ENCODE results near the gene ZNF785.

The ZNF785 gene

DNA sequence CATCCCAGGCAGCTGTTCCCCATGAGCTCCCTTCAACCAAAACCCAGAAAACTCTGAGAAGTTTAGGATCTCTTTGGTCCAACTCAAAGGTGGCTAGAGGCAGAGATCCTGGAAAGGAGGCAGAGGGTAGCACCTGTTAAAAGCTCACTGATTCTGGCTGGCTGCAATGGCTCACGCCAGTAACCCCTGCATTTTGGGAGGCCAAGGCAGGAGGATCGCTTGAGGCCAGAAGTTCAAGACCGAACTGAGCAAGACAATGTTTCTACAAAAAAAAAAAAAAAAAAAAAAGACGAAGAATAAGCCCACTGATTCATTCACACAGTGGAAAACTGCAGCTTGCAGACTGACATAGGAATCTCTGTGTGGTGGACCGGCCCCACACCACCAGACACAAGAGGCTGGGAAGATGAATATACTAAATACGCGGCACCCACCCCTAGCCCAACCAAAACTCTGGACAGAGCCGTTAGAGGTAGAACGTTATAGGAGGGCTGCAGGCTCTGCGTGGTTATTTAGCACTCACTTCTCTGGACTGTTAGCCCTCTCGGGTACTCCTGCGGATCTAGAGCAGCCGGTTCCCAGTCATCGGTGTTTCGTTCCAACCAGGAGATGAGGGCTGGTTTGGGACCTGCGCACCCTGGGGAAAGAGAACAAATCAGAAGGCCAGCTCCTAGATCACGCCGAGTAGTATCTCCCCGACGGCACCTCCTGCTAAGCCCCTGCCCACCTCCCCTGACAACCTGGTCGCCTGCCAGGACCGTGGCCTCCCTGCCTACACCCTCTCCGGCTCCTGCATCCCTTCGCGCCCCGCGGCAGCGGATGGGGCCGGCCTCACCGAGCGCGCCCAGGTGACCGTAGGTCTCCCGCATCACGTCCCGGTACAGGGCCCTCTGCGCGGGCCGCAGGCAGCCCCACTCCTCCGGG lies 23.8 kb upstream of the ZNF785 start:
- peaks cover 40% of the 10 kb centered on the region for H3K36me3 ChIP-seq (ENCODE audit: insufficient read depth, insufficient read length, low read length)
- no peaks in the 10 kb centered on the region for H3K27me3 ChIP-seq (ENCODE audit: insufficient read depth, insufficient read length)
- peak overlapping the region; percentile 95 for H3K9ac ChIP-seq (ENCODE audit: insufficient read length, low read depth)
- TF ChIP-seq ZNF274 (IDR thresholded peaks at IDR 0.05; ENCODE audit: low read depth, low read length): no peak
- TF ChIP-seq YY1 (IDR thresholded peaks at IDR 0.05; ENCODE audit: insufficient read depth, insufficient read length): no peak
- no peak for TF ChIP-seq SUZ12 (IDR thresholded peaks at IDR 0.05; ENCODE audit: extremely low read depth, insufficient read depth, insufficient read length)
- peak overlapping the region; percentile 95 for H3K4me3 ChIP-seq (ENCODE audit: insufficient read length, low read depth)
- H3K9me3 ChIP-seq (ENCODE audit: insufficient read depth, low read length): no peaks in the 10 kb centered on the region
- no peak for DNase-seq (ENCODE audit: low read depth, low spot score)
- peaks cover 2% of the 10 kb centered on the region for H3K4me1 ChIP-seq (ENCODE audit: insufficient read depth, insufficient read length)

DNA sequence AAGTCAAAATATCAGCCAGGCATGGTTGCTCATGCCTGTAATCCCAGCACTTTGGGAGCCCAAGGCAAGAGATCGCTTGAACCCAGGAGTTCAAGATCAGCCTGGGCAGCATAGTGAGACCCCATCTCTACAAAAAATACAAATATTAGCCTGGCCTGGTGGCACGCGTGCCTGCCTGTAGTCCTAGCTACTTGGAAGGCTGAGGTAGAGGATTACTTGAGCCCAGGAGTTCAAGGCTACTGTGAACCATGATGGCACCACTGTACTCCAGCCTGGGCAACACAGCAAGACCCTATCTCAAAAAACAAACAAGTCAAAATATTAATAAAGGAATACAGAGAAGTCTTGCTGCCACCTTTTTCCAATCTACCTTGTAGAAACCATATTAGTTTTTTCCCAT lies 20.5 kb upstream of the ZNF785 start:
- no peak for TF ChIP-seq ZNF274 (IDR thresholded peaks at IDR 0.05; ENCODE audit: low read depth, low read length)
- no peak for TF ChIP-seq YY1 (IDR thresholded peaks at IDR 0.05; ENCODE audit: insufficient read depth, insufficient read length)
- no peak for TF ChIP-seq SUZ12 (IDR thresholded peaks at IDR 0.05; ENCODE audit: extremely low read depth, insufficient read depth, insufficient read length)
- no peak overlapping the region for H3K9ac ChIP-seq (ENCODE audit: insufficient read length, low read depth)
- peaks cover 54% of the 10 kb centered on the region for H3K36me3 ChIP-seq (ENCODE audit: insufficient read depth, insufficient read length, low read length)
- DNase-seq (ENCODE audit: low read depth, low spot score): no peak
- no peaks in the 10 kb centered on the region for H3K27me3 ChIP-seq (ENCODE audit: insufficient read depth, insufficient read length)
- H3K4me1 ChIP-seq (ENCODE audit: insufficient read depth, insufficient read length): peaks cover 2% of the 10 kb centered on the region
- no peaks in the 10 kb centered on the region for H3K9me3 ChIP-seq (ENCODE audit: insufficient read depth, low read length)
- no peak overlapping the region for H3K4me3 ChIP-seq (ENCODE audit: insufficient read length, low read depth)

DNA sequence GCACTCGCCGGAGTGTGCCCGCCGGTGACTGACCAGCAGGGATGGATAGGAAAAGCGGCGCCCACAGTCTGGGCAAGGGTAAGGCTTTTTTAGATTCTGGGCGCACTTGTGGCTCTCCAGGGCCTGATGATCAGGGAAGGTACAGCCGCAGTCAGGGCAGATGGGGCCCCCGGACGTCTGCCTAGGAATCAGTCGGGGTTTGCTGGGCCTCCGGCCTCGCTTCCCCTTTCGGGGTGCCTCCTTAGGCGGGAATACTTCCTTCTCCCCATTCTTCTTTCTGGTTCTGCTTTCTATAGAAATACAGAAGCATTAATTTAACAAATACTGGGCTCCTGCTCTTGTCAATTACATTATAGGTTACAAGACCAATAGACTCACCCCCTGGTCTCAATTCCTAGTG lies 19.7 kb upstream of the ZNF785 start:
- Histone ChIP-seq H3K4me1 (ENCODE audit: insufficient read depth, insufficient read length) (peaks cover 2% of the 10 kb centered on the region), H3K4me3 (ENCODE audit: insufficient read length, low read depth) (no peak overlapping the region), H3K27me3 (ENCODE audit: insufficient read depth, insufficient read length) (no peaks in the 10 kb centered on the region), H3K9ac (ENCODE audit: insufficient read length, low read depth) (no peak overlapping the region), H3K9me3 (ENCODE audit: insufficient read depth, low read length) (no peaks in the 10 kb centered on the region), H3K36me3 (ENCODE audit: insufficient read depth, insufficient read length, low read length) (peaks cover 54% of the 10 kb centered on the region)
- no peak for DNase-seq (ENCODE audit: low read depth, low spot score)
- TF ChIP-seq ZNF274 (IDR thresholded peaks at IDR 0.05; ENCODE audit: low read depth, low read length) (no peak), YY1 (IDR thresholded peaks at IDR 0.05; ENCODE audit: insufficient read depth, insufficient read length) (no peak), SUZ12 (IDR thresholded peaks at IDR 0.05; ENCODE audit: extremely low read depth, insufficient read depth, insufficient read length) (no peak)

DNA sequence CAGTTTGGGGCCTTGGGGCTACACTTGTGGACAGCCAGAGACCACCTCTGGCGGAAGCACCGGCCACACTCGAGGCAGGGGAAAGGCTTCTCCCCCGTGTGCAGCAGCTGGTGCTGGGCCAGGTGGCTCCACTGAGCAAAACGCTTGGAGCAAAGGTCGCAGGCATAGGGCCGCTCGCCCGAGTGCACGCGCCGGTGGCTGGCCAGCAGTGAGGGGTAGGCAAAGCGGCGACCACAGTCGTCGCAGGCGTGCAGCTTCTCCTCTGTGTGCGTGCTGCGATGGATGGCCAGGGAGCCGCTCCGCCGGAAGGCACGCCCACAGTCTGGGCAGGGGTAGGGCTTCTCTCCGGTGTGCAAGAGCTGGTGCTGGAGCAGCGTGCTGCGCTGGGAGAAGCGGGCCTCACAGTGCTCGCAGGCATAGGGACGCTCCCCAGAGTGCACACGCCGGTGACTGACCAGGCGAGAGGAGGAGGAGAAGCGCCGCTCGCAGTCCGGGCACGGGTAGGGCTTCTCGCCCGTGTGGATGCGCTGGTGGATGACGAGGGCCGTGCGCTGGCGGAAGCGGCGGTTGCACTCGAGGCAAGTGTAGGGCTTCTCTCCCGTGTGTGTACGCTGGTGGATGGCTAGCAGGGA lies 18.9 kb upstream of the ZNF785 start:
- DNase-seq (ENCODE audit: low read depth, low spot score): no peak
- no peaks in the 10 kb centered on the region for H3K9me3 ChIP-seq (ENCODE audit: insufficient read depth, low read length)
- no peaks in the 10 kb centered on the region for H3K27me3 ChIP-seq (ENCODE audit: insufficient read depth, insufficient read length)
- H3K9ac ChIP-seq (ENCODE audit: insufficient read length, low read depth): no peak overlapping the region
- no peak for TF ChIP-seq YY1 (IDR thresholded peaks at IDR 0.05; ENCODE audit: insufficient read depth, insufficient read length)
- no peak for TF ChIP-seq ZNF274 (IDR thresholded peaks at IDR 0.05; ENCODE audit: low read depth, low read length)
- no peak for TF ChIP-seq SUZ12 (IDR thresholded peaks at IDR 0.05; ENCODE audit: extremely low read depth, insufficient read depth, insufficient read length)
- peaks cover 54% of the 10 kb centered on the region for H3K36me3 ChIP-seq (ENCODE audit: insufficient read depth, insufficient read length, low read length)
- H3K4me1 ChIP-seq (ENCODE audit: insufficient read depth, insufficient read length): peaks cover 2% of the 10 kb centered on the region
- no peak overlapping the region for H3K4me3 ChIP-seq (ENCODE audit: insufficient read length, low read depth)

DNA sequence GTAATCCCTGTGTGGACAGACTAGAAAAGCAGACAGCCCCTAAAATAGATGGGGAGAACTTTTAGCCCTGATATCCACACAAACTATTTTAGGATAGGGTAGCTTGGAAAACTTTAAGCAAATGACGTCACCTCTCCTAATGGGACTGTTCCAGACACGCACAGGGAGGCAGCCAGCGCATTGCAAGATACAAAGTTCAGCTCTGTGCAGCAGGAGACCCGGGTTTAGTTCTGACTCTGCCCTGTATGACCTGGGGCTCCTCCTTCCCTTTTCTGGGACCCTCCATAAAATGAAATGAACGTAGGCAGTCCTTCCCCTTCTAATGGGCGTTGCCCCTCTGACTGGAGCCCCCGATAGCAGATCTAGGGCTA lies 18.4 kb upstream of the ZNF785 start:
- no peak for DNase-seq (ENCODE audit: low read depth, low spot score)
- peaks cover 1% of the 10 kb centered on the region for H3K4me1 ChIP-seq (ENCODE audit: insufficient read depth, insufficient read length)
- no peaks in the 10 kb centered on the region for H3K27me3 ChIP-seq (ENCODE audit: insufficient read depth, insufficient read length)
- TF ChIP-seq SUZ12 (IDR thresholded peaks at IDR 0.05; ENCODE audit: extremely low read depth, insufficient read depth, insufficient read length): no peak
- no peak for TF ChIP-seq ZNF274 (IDR thresholded peaks at IDR 0.05; ENCODE audit: low read depth, low read length)
- no peak overlapping the region for H3K4me3 ChIP-seq (ENCODE audit: insufficient read length, low read depth)
- H3K9me3 ChIP-seq (ENCODE audit: insufficient read depth, low read length): no peaks in the 10 kb centered on the region
- H3K36me3 ChIP-seq (ENCODE audit: insufficient read depth, insufficient read length, low read length): peaks cover 54% of the 10 kb centered on the region
- no peak overlapping the region for H3K9ac ChIP-seq (ENCODE audit: insufficient read length, low read depth)

DNA sequence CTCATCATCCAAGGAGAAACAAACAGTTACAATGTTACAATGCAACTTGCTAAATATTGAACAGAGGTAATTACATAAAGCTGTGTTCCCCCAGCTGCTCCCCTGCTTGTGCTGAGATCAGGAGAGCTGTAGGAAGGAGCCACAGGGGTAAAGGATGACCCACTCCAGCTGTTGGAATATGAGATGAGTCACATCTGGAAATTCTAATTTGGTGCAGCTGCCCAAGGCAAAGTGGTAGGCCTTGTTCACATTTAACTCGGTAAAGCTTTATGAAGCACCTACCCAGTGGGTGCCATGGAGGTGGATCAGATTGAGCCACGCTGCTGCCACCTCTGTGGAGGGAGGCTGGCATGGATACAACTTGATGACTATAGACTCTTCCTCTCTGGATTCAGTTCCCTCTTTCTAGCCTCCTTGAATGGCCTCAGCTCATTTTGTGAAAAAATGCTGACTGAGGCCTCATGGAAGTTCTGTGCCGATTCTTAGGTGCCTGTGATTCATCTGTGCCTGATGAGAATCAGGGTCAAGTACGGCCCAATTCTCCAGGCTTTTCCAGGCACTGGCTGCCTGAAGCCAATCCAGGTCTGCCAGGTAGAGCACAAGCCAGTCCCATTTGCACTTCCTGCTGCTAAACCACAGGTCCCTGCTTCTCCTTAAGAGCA lies 17.2 kb upstream of the ZNF785 start:
- no peak for TF ChIP-seq ZNF274 (IDR thresholded peaks at IDR 0.05; ENCODE audit: low read depth, low read length)
- no peak for TF ChIP-seq YY1 (IDR thresholded peaks at IDR 0.05; ENCODE audit: insufficient read depth, insufficient read length)
- no peak for TF ChIP-seq SUZ12 (IDR thresholded peaks at IDR 0.05; ENCODE audit: extremely low read depth, insufficient read depth, insufficient read length)
- Histone ChIP-seq H3K9me3 (ENCODE audit: insufficient read depth, low read length) (no peaks in the 10 kb centered on the region), H3K27me3 (ENCODE audit: insufficient read depth, insufficient read length) (no peaks in the 10 kb centered on the region), H3K9ac (ENCODE audit: insufficient read length, low read depth) (no peak overlapping the region), H3K36me3 (ENCODE audit: insufficient read depth, insufficient read length, low read length) (peaks cover 45% of the 10 kb centered on the region), H3K4me3 (ENCODE audit: insufficient read length, low read depth) (no peak overlapping the region), H3K4me1 (ENCODE audit: insufficient read depth, insufficient read length) (no peaks in the 10 kb centered on the region)
- DNase-seq (ENCODE audit: low read depth, low spot score): no peak

DNA sequence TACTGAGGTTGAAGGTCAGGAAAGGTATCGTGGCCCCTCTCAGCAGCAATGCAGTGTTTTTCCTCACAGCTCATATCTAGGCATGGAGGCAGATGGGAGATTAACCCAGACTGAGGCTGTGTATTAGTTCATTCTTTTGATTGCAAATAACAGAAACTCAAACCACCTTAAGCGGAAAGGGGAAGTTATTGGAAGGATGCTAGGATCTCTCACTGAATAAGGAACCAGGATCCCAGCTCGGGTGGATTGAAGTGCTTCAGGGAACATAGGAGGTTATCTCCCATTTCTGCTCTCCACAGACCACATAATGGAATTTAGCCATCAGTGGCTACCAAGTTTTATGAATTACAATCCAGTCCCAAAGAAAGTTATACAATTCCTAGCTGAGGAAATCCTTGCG lies 16.5 kb upstream of the ZNF785 start:
- Histone ChIP-seq H3K9me3 (ENCODE audit: insufficient read depth, low read length) (no peaks in the 10 kb centered on the region), H3K4me1 (ENCODE audit: insufficient read depth, insufficient read length) (no peaks in the 10 kb centered on the region), H3K27me3 (ENCODE audit: insufficient read depth, insufficient read length) (no peaks in the 10 kb centered on the region), H3K9ac (ENCODE audit: insufficient read length, low read depth) (no peak overlapping the region), H3K4me3 (ENCODE audit: insufficient read length, low read depth) (no peak overlapping the region), H3K36me3 (ENCODE audit: insufficient read depth, insufficient read length, low read length) (peaks cover 39% of the 10 kb centered on the region)
- no peak for DNase-seq (ENCODE audit: low read depth, low spot score)
- no peak for TF ChIP-seq SUZ12 (IDR thresholded peaks at IDR 0.05; ENCODE audit: extremely low read depth, insufficient read depth, insufficient read length)
- TF ChIP-seq ZNF274 (IDR thresholded peaks at IDR 0.05; ENCODE audit: low read depth, low read length): no peak
- no peak for TF ChIP-seq YY1 (IDR thresholded peaks at IDR 0.05; ENCODE audit: insufficient read depth, insufficient read length)
